Type B pancreatic cell (in vitro differentiated cells): ENCODE data around the gene CCDC191. TPM values are rescaled to one million over a fixed set of nuclear protein-coding genes. Genes with fewer than 3 reads are reported as not detected.
A peak's percentile ranks its signal among the peaks of the same experiment; 100 is the strongest.

Experiments
- DNase-seq: peaks from one replicate; pipeline ENCODE4 v3.0.0; 2021; ENCODE audit warnings: mixed read lengths; ENCODE audit not compliant: unreplicated experiment; ENCODE audit errors: extremely low spot score
- H3K27ac Mint-ChIP-seq: 2 replicates; pipeline ENCODE4 v1.8.0; 2021; ENCODE audit warnings: mild to moderate bottlenecking, mixed read lengths
- H3K27me3 Mint-ChIP-seq: 2 replicates; pipeline ENCODE4 v1.8.0; 2021; ENCODE audit warnings: mixed read lengths
- H3K36me3 Mint-ChIP-seq: 2 replicates; pipeline ENCODE4 v1.8.0; 2021; ENCODE audit warnings: mixed read lengths
- H3K4me1 Mint-ChIP-seq: one replicate; pipeline ENCODE4 v1.8.0; 2021; ENCODE audit warnings: mixed read lengths; ENCODE audit not compliant: unreplicated experiment
- H3K4me3 Mint-ChIP-seq: 2 replicates; pipeline ENCODE4 v1.8.0; 2021; ENCODE audit warnings: mild to moderate bottlenecking, mixed read lengths
- H3K9me3 Mint-ChIP-seq: 2 replicates; pipeline ENCODE4 v1.8.0; 2021; ENCODE audit warnings: mixed read lengths
- total RNA-seq: library from RNA; stranded (reverse); gene quantifications from 2 replicates; pipeline ENCODE4 v1.2.1, GENCODE V29; 2021; ENCODE audit warnings: low replicate concordance
- TF ChIP-seq, protein P1 (sequence below): fragments of 200-600 bp; sonication (generic); conservative IDR thresholded peaks from 2 replicates; pipeline ENCODE4 v1.5.0; 2021; ENCODE audit warnings: antibody characterized with exemption, mild to moderate bottlenecking

Gene CCDC191
- total RNA-seq, 1 donor from 2014 or later, result 8.4 TPM

DNA sequence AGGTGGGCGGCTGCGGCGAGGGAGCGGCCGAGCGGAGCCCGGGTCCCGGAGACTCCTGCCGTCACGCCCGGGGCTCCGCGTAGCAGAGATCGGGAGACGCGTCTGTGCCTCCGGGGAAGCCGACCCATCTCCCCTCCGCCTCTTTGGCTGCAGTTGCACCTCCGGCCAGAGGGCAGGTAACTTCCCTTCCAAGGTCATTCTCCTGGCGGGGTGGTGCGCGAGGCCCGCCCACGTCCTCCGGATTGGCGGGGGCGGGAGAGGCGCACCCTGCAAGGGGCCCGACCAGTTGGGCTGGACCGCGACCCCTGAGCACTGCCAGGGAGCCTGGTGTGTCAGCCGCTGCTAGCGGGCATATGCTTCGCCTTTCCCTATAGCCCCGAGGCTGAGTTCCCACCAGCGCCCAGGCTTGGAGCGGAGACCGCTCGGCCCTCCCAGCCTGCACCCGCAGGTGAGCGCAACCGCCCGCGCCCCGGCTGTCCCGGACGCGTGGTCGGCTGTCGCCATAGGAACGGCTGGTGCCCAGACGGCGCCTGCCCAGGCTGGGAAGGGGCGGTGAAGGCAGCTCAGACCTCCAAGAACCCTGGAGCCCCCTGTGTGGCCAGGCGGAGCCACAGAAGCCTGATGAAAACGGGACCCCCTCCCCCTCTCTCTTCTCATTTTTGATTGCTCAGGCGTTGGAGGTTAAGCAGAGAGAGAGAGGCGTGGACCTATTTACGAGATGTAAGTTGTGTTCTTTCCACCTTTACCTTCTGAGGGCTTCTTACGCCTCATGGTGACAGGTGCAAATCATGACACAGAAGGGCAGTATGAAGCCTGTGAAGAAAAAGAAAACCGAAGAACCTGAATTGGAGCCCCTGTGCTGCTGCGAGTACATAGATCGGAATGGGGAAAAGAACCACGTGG lies 108.1 kb downstream of the CCDC191 start:
- Mint-ChIP-seq H3K36me3 (no peaks in the 10 kb centered on the region), H3K9me3 (no peaks in the 10 kb centered on the region), H3K27ac (no peak overlapping the region), H3K4me1 (no peaks in the 10 kb centered on the region), H3K27me3 (peaks cover 52% of the 10 kb centered on the region), H3K4me3 (peak overlapping the region; percentile 77)
- TF ChIP-seq, protein P1, sequence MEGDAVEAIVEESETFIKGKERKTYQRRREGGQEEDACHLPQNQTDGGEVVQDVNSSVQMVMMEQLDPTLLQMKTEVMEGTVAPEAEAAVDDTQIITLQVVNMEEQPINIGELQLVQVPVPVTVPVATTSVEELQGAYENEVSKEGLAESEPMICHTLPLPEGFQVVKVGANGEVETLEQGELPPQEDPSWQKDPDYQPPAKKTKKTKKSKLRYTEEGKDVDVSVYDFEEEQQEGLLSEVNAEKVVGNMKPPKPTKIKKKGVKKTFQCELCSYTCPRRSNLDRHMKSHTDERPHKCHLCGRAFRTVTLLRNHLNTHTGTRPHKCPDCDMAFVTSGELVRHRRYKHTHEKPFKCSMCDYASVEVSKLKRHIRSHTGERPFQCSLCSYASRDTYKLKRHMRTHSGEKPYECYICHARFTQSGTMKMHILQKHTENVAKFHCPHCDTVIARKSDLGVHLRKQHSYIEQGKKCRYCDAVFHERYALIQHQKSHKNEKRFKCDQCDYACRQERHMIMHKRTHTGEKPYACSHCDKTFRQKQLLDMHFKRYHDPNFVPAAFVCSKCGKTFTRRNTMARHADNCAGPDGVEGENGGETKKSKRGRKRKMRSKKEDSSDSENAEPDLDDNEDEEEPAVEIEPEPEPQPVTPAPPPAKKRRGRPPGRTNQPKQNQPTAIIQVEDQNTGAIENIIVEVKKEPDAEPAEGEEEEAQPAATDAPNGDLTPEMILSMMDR, result peak; percentile 34
- no peak for DNase-seq

DNA sequence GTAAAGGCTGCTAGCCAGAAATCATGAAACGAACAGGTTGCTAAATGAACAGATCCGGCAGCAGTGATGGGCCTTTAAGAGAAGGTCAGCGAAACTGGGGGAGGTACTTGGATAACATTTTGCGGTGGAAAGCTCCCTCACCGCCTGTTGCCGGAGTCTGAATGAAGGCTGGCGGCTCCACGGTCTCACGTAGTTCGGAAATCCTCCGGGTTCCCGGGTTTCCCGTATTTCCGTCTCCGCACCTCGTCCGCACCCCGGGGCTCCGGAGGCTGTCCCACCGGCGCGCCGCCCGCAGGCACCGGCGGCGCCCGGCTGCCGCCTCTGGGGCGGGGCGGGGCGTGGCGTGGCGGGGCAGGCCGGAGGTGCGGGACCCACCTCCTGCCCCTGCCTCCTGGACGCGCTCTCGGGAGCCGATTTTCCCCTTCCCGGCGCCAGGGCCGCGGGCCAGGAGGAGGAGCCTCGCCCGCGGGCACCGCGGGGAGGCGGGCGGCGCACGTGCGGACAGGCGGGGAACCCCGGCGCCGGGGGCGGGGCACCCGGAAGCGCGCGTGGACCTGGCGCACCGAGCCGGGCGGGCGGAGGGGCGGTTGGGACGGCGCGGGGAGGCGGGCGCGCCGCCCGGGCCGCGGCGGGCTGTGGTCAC lies 108.8 kb downstream of the CCDC191 start, which contains the start of gene ZDHHC23:
Gene ZDHHC23 (plus strand): TSS at position 642 of the 643 bp plus-strand sequence. CDS start 790 bp downstream, outside the sequence.
- DNase-seq, result peak; percentile 75
- H3K4me1 Mint-ChIP-seq, result no peaks in the 10 kb centered on the region

DNA sequence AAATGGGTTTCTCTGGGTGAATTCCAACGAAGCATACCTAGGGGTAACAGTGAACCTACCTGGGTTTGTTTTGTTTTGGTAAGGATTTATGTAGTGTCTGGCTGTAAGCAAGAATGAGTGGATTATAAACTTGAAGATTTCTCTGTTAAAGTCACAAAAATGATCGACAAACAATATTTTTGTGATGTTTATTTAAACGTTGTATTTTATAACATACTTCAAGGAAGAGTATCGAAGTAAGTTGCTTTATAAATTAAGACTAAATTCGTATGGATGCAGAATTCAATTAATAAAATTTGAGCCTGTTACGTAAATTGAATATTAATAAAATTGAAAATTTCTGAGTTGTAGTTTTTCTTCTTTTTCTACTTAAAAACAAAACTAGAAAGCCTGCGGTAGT lies 109.5 kb downstream of the CCDC191 start:
- no peaks in the 10 kb centered on the region for H3K9me3 Mint-ChIP-seq
- H3K36me3 Mint-ChIP-seq, result no peaks in the 10 kb centered on the region
- H3K27ac Mint-ChIP-seq, result peak overlapping the region; percentile 33
- no peaks in the 10 kb centered on the region for H3K4me1 Mint-ChIP-seq
- no peak for DNase-seq
- H3K27me3 Mint-ChIP-seq, result peaks cover 52% of the 10 kb centered on the region
- TF ChIP-seq, protein P1, result no peak
- peak overlapping the region; percentile 89 for H3K4me3 Mint-ChIP-seq

More for the DNA sequence above, 108.8 kb downstream of the CCDC191 start, which contains the start of gene ZDHHC23:
- TF ChIP-seq, protein P1, result no peak
- Mint-ChIP-seq H3K36me3 (no peaks in the 10 kb centered on the region), H3K9me3 (no peaks in the 10 kb centered on the region), H3K27ac (peak within 1 kb of the TSS; percentile 33), H3K27me3 (peaks cover 52% of the 10 kb centered on the region), H3K4me3 (peak within 1 kb of the TSS; percentile 89)

DNA sequence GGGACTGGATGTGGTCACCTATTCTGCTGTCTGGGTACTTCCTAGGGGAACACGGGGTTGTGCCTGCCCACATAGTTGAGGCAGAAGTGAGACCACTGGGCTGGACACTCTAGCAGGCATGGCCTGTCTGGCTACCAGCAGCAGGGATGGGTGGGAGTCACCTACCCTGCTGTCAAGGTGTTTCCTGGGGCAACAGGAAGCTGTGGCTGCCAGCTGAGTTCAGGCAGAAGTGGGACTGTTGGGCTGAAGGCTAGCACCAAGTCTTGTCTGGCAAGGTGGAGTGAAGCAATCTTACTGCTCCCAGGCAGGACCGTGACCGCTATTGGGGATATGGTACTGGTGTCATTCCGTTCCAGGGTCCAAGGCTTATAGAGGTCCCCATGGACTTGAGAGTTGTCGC lies 128.8 kb downstream of the CCDC191 start:
- no peak overlapping the region for H3K27ac Mint-ChIP-seq
- TF ChIP-seq, protein P1, result no peak
- no peaks in the 10 kb centered on the region for H3K9me3 Mint-ChIP-seq
- H3K4me1 Mint-ChIP-seq, result no peaks in the 10 kb centered on the region
- no peak for DNase-seq
- no peaks in the 10 kb centered on the region for H3K27me3 Mint-ChIP-seq
- H3K4me3 Mint-ChIP-seq, result no peak overlapping the region
- H3K36me3 Mint-ChIP-seq, result no peaks in the 10 kb centered on the region

DNA sequence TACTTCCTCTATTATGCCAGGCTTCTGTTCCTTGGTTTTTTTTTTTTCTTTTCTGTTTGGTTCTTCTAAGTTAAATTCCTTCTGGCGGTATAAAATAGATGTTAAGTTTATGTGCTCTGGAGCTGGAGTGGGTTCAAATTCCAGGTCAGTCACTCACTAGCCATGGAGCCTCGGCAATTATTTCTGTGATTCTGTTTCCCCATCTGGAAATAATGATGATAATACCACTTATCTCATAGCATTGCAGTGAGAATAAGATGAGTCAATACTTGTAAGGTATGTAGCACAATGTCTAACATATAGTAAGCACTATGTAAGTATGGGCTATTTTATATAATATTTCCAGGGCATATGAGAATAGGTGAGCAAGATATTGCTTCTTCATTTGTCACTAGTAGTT lies 141.7 kb downstream of the CCDC191 start:
- no peaks in the 10 kb centered on the region for H3K27me3 Mint-ChIP-seq
- no peak overlapping the region for H3K4me3 Mint-ChIP-seq
- H3K36me3 Mint-ChIP-seq, result no peaks in the 10 kb centered on the region
- H3K4me1 Mint-ChIP-seq, result no peaks in the 10 kb centered on the region
- H3K27ac Mint-ChIP-seq, result no peak overlapping the region
- TF ChIP-seq, protein P1, result no peak
- H3K9me3 Mint-ChIP-seq, result no peaks in the 10 kb centered on the region
- no peak for DNase-seq

Other genes starting within 250 kb of the CCDC191 start
- 7.3 TPM in 2 replicates for gene GRAMD1C, start 217.7 kb downstream of the CCDC191 start, total RNA-seq
- 8.1 and 8.5 TPM in 2 replicates for gene ZDHHC23, start 108.5 kb downstream of the CCDC191 start, total RNA-seq
- 35.0 and 36.6 TPM in 2 replicates for gene QTRT2, start 211 bp upstream of the CCDC191 start, total RNA-seq
- not detected in 2 replicates for gene DRD3, start 122.5 kb upstream of the CCDC191 start, total RNA-seq
- gene ZNF80, start 181.1 kb upstream of the CCDC191 start, total RNA-seq, result not detected in 2 replicates
- gene TIGIT, start 237.5 kb upstream of the CCDC191 start, total RNA-seq, result not detected in 2 replicates